ENCODE measurements around the gene USP3.
"Not testable (repeated sequence)": the region's sequence is repeated elsewhere in the genome, so short reads cannot be mapped to it uniquely, and the experiment has no call there.

USP3 gene

DNA sequence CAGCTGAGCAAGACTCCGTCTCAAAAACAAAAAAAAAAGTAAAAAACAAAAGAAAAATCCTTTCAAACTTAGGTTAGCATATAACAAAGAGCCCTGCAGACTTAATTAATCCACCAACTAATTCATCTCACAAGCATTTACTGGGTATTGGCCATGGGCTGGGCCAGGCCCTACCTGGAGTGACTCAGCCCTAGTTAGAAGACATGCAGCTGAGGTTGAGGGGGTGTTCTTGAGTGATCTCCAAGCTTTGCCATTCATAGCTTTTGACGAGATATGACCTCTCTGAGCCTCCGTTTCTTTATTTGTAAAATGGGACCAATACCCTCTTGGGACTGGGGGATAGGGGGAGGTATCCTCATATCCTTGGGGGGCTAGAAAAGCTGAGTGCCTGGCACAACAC, 100.6 kb downstream of the USP3 start:
- H3K4me3 ChIP-seq (ENCODE audit: low read depth, low read length), result no peak overlapping the region

GRCh38 chr15:63605816-63606215, 101.4 kb downstream of the USP3 start:
- no peak overlapping the region for H3K4me3 ChIP-seq (ENCODE audit: low read depth, low read length)

GRCh38 chr15:63606308-63606707, 101.9 kb downstream of the USP3 start:
- no peak overlapping the region for H3K4me3 ChIP-seq (ENCODE audit: low read depth, low read length)

GRCh38 chr15:63608989-63609388, 104.6 kb downstream of the USP3 start:
- no peak overlapping the region for H3K4me3 ChIP-seq (ENCODE audit: low read depth, low read length)

DNA sequence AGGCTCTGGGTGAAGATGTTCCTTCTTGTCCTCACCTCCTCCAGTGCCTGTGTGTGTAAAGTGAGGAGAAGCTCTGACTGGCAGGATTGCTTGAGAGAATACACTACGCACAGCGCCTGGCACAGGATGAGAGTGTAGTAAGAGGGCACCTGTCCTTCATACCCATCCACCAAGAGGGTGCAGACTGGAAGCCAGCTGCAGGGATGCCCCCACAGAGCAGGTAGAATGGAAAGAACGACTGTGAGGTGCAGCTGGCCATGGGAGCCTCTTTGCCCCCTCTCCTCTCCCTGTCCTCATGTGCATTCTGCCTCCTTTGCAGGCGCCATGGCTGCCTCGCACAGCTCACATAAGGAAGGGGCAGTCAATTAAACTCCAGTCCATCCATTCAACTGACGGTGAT, 105.1 kb downstream of the USP3 start:
- no peak overlapping the region for H3K4me3 ChIP-seq (ENCODE audit: low read depth, low read length)

DNA sequence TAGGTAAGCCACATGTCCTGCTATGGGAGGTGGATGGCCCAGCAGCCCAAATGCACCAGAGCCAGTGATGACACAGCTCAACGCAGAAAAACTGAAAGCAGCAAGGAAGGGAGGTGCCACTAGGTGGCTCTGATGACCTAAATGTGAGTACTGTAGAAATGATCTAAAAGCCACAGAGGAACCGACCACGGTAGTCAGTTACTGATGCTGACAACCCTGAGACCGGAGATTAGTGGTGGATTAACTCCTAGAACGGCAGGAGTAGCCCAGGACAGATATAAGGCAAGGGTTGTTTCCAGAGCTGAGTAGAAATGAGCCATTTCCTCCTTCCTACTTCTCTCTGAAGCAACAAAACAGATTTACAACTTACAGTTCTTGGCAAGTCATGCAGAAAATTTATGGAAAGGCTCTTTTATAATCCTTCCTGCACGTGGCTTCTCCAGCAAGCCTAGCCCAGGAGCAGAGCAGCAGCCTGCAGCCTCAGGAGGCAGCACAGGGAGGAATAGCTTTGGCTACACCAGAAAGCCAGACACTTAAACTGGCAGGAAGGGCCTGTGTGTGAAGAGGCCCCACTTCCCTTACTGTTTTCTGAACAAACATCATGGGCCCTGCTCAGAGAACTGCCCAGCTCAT, 105.9 kb downstream of the USP3 start:
- no peak overlapping the region for H3K4me3 ChIP-seq (ENCODE audit: low read depth, low read length)

- no peak overlapping the region for H3K4me3 ChIP-seq (ENCODE audit: low read depth, low read length)
These were observed 106.8 kb downstream of the USP3 start for GRCh38 chr15:63611177-63611576.

DNA sequence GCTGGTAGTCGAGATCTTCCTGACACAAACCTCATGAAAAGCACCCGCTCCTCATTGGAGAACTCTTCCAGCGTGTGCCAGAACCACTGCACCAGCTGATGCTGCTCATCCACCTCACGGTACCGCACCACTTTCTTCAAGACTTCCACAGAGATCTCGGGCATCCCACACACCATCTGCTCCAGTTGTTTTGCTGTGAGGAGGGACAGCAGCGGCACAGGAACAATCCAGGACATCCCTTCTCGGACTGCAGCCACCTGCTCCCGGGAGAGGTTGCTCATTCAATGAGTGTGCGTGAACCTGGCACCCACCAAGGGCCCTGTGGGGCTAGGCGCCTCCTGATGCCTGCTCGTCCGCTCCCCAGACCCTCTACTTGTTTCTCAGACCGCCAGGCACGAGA, 107.9 kb downstream of the USP3 start:
- H3K4me3 ChIP-seq (ENCODE audit: low read depth, low read length), result no peak overlapping the region

GRCh38 chr15:63615935-63616334, 111.5 kb downstream of the USP3 start:
- no peak overlapping the region for H3K4me3 ChIP-seq (ENCODE audit: low read depth, low read length)

GRCh38 chr15:63617147-63617546, 112.8 kb downstream of the USP3 start:
- not testable (repeated sequence) for H3K4me3 ChIP-seq (ENCODE audit: low read depth, low read length)

GRCh38 chr15:63617627-63618026, 113.2 kb downstream of the USP3 start:
- H3K4me3 ChIP-seq (ENCODE audit: low read depth, low read length), result not testable (repeated sequence)

- not testable (repeated sequence) for H3K4me3 ChIP-seq (ENCODE audit: low read depth, low read length)
These were observed 116.4 kb downstream of the USP3 start for GRCh38 chr15:63620760-63621159.

DNA sequence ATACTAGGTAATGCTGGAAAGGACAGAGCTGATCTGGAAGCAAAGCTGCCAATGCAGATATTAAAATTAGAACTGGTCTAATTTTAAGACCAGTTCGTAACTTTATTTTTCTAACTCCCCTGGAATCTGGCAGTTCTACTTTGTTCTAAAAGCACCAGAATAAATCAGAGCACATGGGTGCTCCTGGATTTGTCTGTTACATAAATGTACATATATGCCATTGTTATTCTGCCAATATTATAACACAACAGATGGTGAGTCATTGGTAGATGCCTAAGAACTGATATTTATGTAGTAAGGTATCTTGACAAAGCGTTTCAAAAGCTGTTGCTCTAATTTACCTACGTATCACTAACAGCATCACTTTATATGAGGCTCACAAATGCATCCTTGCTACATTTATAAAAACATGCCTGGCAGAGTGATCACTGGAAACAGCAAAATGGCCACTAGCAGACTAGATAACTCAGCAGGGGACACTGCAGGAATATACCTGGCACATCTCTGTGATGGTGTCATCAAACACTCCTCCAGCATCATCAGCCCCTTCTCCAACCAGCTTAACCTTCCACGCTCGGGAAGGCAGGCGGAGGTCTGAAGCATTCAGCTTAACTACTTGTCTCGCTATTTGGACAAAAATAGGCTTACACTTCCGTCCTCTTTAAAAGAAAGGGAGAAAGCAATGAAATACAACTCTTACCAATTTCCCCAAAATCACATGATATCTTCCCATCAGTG, 119.0 kb downstream of the USP3 start:
- no peak overlapping the region for H3K4me3 ChIP-seq (ENCODE audit: low read depth, low read length)

GRCh38 chr15:63626955-63627354, 122.6 kb downstream of the USP3 start:
- H3K4me3 ChIP-seq (ENCODE audit: low read depth, low read length), result no peak overlapping the region

- H3K4me3 ChIP-seq (ENCODE audit: low read depth, low read length), result no peak overlapping the region
These were observed 123.9 kb downstream of the USP3 start for GRCh38 chr15:63628123-63628822.

DNA sequence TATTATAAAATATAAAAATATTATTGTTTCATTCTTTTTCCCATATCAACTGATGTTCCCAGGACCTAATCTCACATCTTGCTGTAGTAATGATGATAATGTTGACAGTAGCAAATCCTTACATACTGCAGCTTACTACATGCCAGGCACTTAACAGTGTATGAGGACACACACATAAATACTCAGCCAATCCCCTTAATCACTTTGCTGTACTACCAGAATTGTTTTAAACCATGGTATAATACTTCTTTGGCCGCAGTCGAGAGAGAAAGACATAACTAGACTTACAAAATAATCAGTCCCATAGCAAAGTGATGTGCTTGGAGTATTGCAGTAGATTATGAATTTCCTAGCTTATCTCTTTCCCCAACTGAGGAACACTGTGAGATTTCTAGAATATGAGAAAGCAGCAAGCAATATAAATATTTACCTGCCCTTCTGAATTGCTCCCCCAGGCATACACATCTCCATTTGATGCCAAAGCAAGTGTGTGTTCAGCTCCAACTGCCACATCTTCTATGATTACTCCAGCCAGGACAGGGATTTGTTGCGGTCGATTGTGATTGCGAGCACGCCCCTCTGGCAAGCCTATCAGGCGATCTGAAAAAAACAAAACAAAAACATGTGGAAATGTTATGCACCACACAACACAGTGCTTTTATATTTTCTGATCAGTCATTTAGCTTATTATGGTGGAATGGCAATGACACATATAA, 125.8 kb downstream of the USP3 start:
- no peak overlapping the region for H3K4me3 ChIP-seq (ENCODE audit: low read depth, low read length)

DNA sequence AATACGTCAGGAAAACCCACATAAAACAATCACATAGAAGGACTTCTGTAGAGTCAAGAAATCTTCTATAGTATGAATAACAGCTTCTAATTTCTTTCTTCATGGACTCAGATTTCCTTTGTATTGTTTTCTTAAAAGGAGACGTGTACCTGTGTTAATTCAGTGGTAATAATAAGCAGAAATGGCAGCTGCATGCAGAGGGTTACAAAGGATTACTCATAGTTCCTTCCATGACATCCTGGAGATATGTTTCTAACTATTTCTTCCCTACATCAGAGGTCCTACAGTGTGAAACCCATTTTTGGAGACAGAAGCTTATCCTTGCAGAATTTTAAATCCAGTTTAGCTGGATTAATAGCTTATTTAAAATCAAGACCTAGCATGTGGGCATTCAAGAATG, 128.9 kb downstream of the USP3 start:
- no peak overlapping the region for H3K4me3 ChIP-seq (ENCODE audit: low read depth, low read length)

DNA sequence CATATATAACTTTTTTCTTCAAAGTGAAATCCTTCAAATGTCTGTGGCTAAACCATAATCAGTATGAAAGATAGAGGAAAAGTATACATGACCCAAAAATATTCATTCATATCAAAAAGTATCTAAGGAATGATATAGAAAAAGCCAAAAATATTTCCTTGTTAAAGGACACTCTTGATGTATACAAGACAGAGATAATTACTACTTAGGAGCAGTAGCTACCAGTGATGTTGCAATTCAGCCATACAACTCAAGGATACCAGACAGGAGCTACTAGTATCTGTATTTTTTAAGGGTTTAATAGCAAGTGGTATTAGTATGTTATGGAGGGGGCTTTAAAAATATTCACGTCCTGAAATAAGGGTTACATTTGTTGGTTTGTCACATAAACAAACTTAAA, 129.8 kb downstream of the USP3 start:
- H3K4me3 ChIP-seq (ENCODE audit: low read depth, low read length), result no peak overlapping the region

GRCh38 chr15:63636518-63637061, 132.2 kb downstream of the USP3 start:
- no peak overlapping the region for H3K4me3 ChIP-seq (ENCODE audit: low read depth, low read length)

GRCh38 chr15:63638839-63639238, 134.4 kb downstream of the USP3 start:
- no peak overlapping the region for H3K4me3 ChIP-seq (ENCODE audit: low read depth, low read length)

GRCh38 chr15:63640146-63640545, 135.8 kb downstream of the USP3 start:
- no peak overlapping the region for H3K4me3 ChIP-seq (ENCODE audit: low read depth, low read length)

Data from iPS-11a (cell line).